K562 (cell line): ENCODE data around the gene BZW2. TPM values are rescaled to one million over a fixed set of nuclear protein-coding genes. Genes with fewer than 3 reads are reported as not detected.

Experiments used
- ATAC-seq: fragments of 200-7000 bp; cut with Tn5 transposase; 3 replicates; pipeline ENCODE4 v1.9.1; 2020; ENCODE audit warnings: moderate library complexity
- BruUV-seq: library from RNA; stranded (reverse); fragments of 400-500 nt; replicated peaks from 2 replicates; lab custom pipeline; 2021; lab: Mats Ljungman, UMichigan
- CTCF ChIA-PET: fragments of 300-600 bp; formaldehyde crosslinking; extraction: SDS; loops from one replicate; lab custom pipeline; 2021; ENCODE audit warnings: low intra/inter-chr PET ratio; lab: Yijun Ruan, JAX
- POLR2A ChIA-PET: fragments of 300-600, 350-650 bp; sonication (Branson Sonifier 250); formaldehyde crosslinking; extraction: SDS; loops from one replicate; lab custom pipeline; 2021; ENCODE audit warnings: antibody characterized with exemption, inconsistent platforms; lab: Yijun Ruan, JAX
- DNase-seq, 4 experiments: peaks; one replicate each; pipeline versions ENCODE4 v3.0.0 to v3.0.0-alpha.2; 2011 to 2018; ENCODE audit warnings: low spot score in 3 of 4, mixed read lengths in 3 of 4; ENCODE audit errors: extremely low read depth in 1 of 4
- FAIRE-seq: peaks from 2 replicates; lab custom pipeline; 2011; peaks lifted over from hg19 to GRCh38; lab: Jason Lieb, UNC
- H2AFZ ChIP-seq: 2 replicates; pipeline ENCODE4 v1.6.0; 2011; ENCODE audit warnings: low read depth, low read length, control low read depth, inconsistent platforms
- H3K27ac ChIP-seq: fragments of 200-600 bp; 3 replicates; pipeline ENCODE4 v1.8.0; 2011; ENCODE audit warnings: low read depth, mild to moderate bottlenecking, control low read depth, inconsistent platforms, low read length, moderate library complexity, mixed read lengths; ENCODE audit errors: extremely low read depth
- H3K27me3 ChIP-seq, 2 experiments: fragments of 300-600 bp in 1 of 2; 2 replicates in 1 of 2; 3 replicates in 1 of 2; pipeline versions ENCODE4 v1.6.0 to v1.8.0; 2011; ENCODE audit warnings: inconsistent platforms in 2 of 2, low read length in 2 of 2, mild to moderate bottlenecking in 1 of 2, mixed read lengths in 1 of 2, moderate library complexity in 1 of 2; ENCODE audit not compliant: control insufficient read depth in 2 of 2, insufficient read depth in 2 of 2
- H3K36me3 ChIP-seq: fragments of 300-600 bp; 3 replicates; pipeline ENCODE4 v1.8.0; 2011; ENCODE audit warnings: mild to moderate bottlenecking, low read length, inconsistent platforms; ENCODE audit not compliant: control insufficient read depth, insufficient read depth
- H3K4me1 ChIP-seq, 2 experiments: fragments of 200-600 bp in 1 of 2; replicated peaks in 1 of 2; 2 replicates in 1 of 2; 3 replicates in 1 of 2; pipeline versions ENCODE4 v1.5.1 to v1.8.0; 2011; ENCODE audit warnings: inconsistent platforms in 2 of 2, low read length in 2 of 2, mild to moderate bottlenecking in 1 of 2, mixed read lengths in 1 of 2, moderate library complexity in 1 of 2; ENCODE audit not compliant: control insufficient read depth in 2 of 2, insufficient read depth in 2 of 2
- H3K4me2 ChIP-seq: 2 replicates; pipeline ENCODE4 v1.6.1; 2011; ENCODE audit warnings: low read length, control low read depth, inconsistent platforms, mixed read lengths; ENCODE audit not compliant: insufficient read depth
- H3K4me3 ChIP-seq: fragments of 200-600 bp; sonication (generic), shearing (Covaris generic); 2 replicates; pipeline ENCODE4 v1.5.1; 2016; ENCODE audit warnings: control low read depth, inconsistent platforms
- H3K79me2 ChIP-seq: fragments of 200-600 bp; 3 replicates; pipeline ENCODE4 v1.8.0; 2011; ENCODE audit warnings: low read length, inconsistent platforms; ENCODE audit not compliant: control insufficient read depth, insufficient read depth
- H3K9ac ChIP-seq, 2 experiments: 2 replicates each; pipeline versions ENCODE4 v1.6.0 to v1.6.1; 2011; ENCODE audit warnings: low read depth in 2 of 2, low read length in 2 of 2, control low read depth in 1 of 2, inconsistent platforms in 1 of 2, mild to moderate bottlenecking in 1 of 2, mixed read lengths in 1 of 2; ENCODE audit not compliant: insufficient read depth in 1 of 2
- H3K9me1 ChIP-seq: one replicate; pipeline ENCODE4 v1.6.0; 2011; ENCODE audit warnings: inconsistent platforms, mild to moderate bottlenecking, low read length, moderate library complexity; ENCODE audit not compliant: control insufficient read depth, insufficient read depth
- H3K9me3 ChIP-seq: replicated peaks from 2 replicates; pipeline ENCODE4 v1.5.1; 2011; ENCODE audit warnings: low read depth, low read length, inconsistent platforms; ENCODE audit not compliant: control insufficient read depth, insufficient read depth
- H4K20me1 ChIP-seq: replicated peaks from 2 replicates; pipeline ENCODE4 v1.6.1; 2011; ENCODE audit warnings: low read length, inconsistent platforms, mixed read lengths; ENCODE audit not compliant: control insufficient read depth, insufficient read depth
- HMG20B ChIP-seq: fragments of 250-450 bp; sonication (Bioruptor Pico); IDR thresholded peaks from 2 replicates; pipeline ENCODE4 v1.5.0; 2021; ENCODE audit warnings: mild to moderate bottlenecking
- KAT2B ChIP-seq: IDR thresholded peaks from one replicate; pipeline ENCODE4 v1.6.1; 2012; ENCODE audit warnings: low read depth, mild to moderate bottlenecking, control low read depth, inconsistent platforms, low read length, moderate library complexity
- NR4A1 ChIP-seq, 2 experiments: fragments of 250-450 bp in 1 of 2; fragments of 450-650 bp in 1 of 2; sonication (Bioruptor Pico) in 1 of 2; IDR thresholded peaks; 2 replicates each; pipeline versions ENCODE4 v1.4.0 to v1.6.1; 2016 to 2020; ENCODE audit warnings: mild to moderate bottlenecking in 2 of 2, missing compliant biosample characterization in 1 of 2, missing genetic modification characterization in 1 of 2, moderate library complexity in 1 of 2
- RCOR1 ChIP-seq, 2 experiments: IDR thresholded peaks; 2 replicates each; pipeline ENCODE4 v1.6.1; 2012; ENCODE audit warnings: low read depth in 2 of 2, low read length in 2 of 2, borderline replicate concordance in 1 of 2, improper control_type of control experiment in 1 of 2
- SNRNP70 ChIP-seq: fragments of 200-400 bp; formaldehyde crosslinking; optimal IDR thresholded peaks from 2 replicates; pipeline ENCODE3; 2017; ENCODE audit warnings: low read depth, low read length
- ZNF318 ChIP-seq, 2 experiments: fragments of 450-650 bp; IDR thresholded peaks; 2 replicates each; pipeline ENCODE4 v1.6.1; 2016; ENCODE audit warnings: mild to moderate bottlenecking in 2 of 2, borderline replicate concordance in 1 of 2, low read depth in 1 of 2, moderate library complexity in 1 of 2
- WGBS: fragments of 100-300 bp; shearing (Covaris generic); methylation state at CpG from one replicate; pipeline ENCODE4 v1.1.6; 2016; ENCODE audit warnings: low coverage, mixed read lengths; ENCODE audit not compliant: insufficient coverage; ENCODE audit errors: missing lambda C conversion rate; 5-methylcytosine and 5-hydroxymethylcytosine counted together
- in situ Hi-C: fragments of 300-500 bp; cut with MboI; formaldehyde crosslinking; loops from 4 replicates; pipeline ENCODE4 v1.15.0; 2018; ENCODE audit warnings: inconsistent platforms, mixed read lengths
- intact Hi-C: fragments of 100-400 bp; cut with micrococcal nuclease; formaldehyde crosslinking; loops from 2 replicates; pipeline ENCODE4 v1.14.2; 2022
- polyA plus RNA-seq, 8 experiments: library from polyadenylated mRNA; depleted of rRNA in 4 of 8; stranded (reverse) in 5 of 8; unstranded in 3 of 8; fragments of >200 nt; fragmentation: Nextera tagmentation in 2 of 8; fragmentation: Illumina TruSeq in 1 of 8; extraction: Ambion mirVana in 2 of 8; extraction: Trizol in 1 of 8; gene quantifications; 2 replicates each; pipeline versions ENCODE4 v1.2.1 to v1.2.3, GENCODE V29; 2011 to 2014; ENCODE audit warnings: inconsistent platforms in 1 of 8, missing spikeins in 1 of 8
- total RNA-seq, 7 experiments: library from RNA; depleted of rRNA in 6 of 7; stranded (reverse); fragments of >200 nt in 6 of 7; fragmentation: Illumina TruSeq in 2 of 7; extraction: Trizol in 2 of 7; gene quantifications; 2 replicates each; pipeline versions ENCODE4 v1.2.1 to v1.2.3, GENCODE V29; 2011 to 2021; ENCODE audit warnings: low replicate concordance in 1 of 7

BZW2 gene
- total and polyA plus RNA-seq, 9 of the 15 experiments (the other 6 are each of a cell fraction or from before 2014, with no cell fraction given), result 140 to 316 (median 173) TPM

- Histone ChIP-seq H3K9ac (no peak overlapping the region), H3K4me3 (no peak overlapping the region), H3K4me1 (peaks cover 0 to 3% of the 10 kb centered on the region in 2 experiments; a peak in 3 of 5 replicates), H3K4me2 (no peak overlapping the region), H3K9me1 (no peaks in the 10 kb centered on the region), H3K79me2 (no peaks in the 10 kb centered on the region), H3K36me3 (no peaks in the 10 kb centered on the region), H3K27me3 (no peaks in the 10 kb centered on the region), H2AFZ (no peak overlapping the region), H3K9me3 (no peaks in the 10 kb centered on the region), H3K27ac (no peak overlapping the region), H4K20me1 (no peaks in the 10 kb centered on the region)
- FAIRE-seq (no peak), DNase-seq (no peak), ATAC-seq (no peak)
- intact Hi-C loops (no loop called here), in situ Hi-C loops (no loop called here)
- POLR2A ChIA-PET, result interaction anchor here (0.7 kb wide), 1 partner anchor 15 kb away, joined by 3 read pairs; no protein-coding TSS in a partner anchor
- 74% methylated on average over 2 of the region's 2 CpGs for WGBS
- TF ChIP-seq SNRNP70 (no peak), ZNF318 (IDR thresholded peaks at IDR 0.05; ENCODE audit: borderline replicate concordance in 1 of 2, low read depth in 1 of 2) (no peak), NR4A1 (CRISPR knock-in tag; IDR thresholded peaks at IDR 0.05) (no peak), NR4A1 (tag; IDR thresholded peaks at IDR 0.05) (no peak), KAT2B (no peak), HMG20B (CRISPR knock-in tag) (no peak), RCOR1 (IDR thresholded peaks at IDR 0.05; ENCODE audit: borderline replicate concordance in 1 of 2, low read depth in 2 of 2, low read length in 2 of 2) (no peak)
- no TSS peak for BruUV-seq
- CTCF ChIA-PET, result no interaction called here
Observed at GRCh38 chr7:16729541-16729940, 83.6 kb downstream of the BZW2 start.
